B cell (primary cell): Measurements from ENCODE around the gene TRNAU1AP. TPM values are rescaled to one million over a fixed set of nuclear protein-coding genes. Genes with fewer than 3 reads are reported as not detected.
"Not testable (repeated sequence)": the region's sequence is repeated elsewhere in the genome, so short reads cannot be mapped to it uniquely, and the experiment has no call there.

Experiments used
- ATAC-seq: fragments of 200-7000 bp; cut with Tn5 transposase; one replicate; pipeline ENCODE4 v1.10.0; 2021; ENCODE audit warnings: low read depth, mild to moderate bottlenecking, moderate number of reproducible peaks, moderate library complexity
- CTCF ChIA-PET: fragments of 350-600 bp; sonication (Branson Sonifier 250); formaldehyde crosslinking; loops from one replicate; lab custom pipeline; 2021; ENCODE audit warnings: antibody characterized with exemption, inconsistent platforms; lab: Charles Lee
- POLR2A ChIA-PET: fragments of 350-600 bp; sonication (Branson Sonifier 250); formaldehyde crosslinking; loops from one replicate; lab custom pipeline; 2021; ENCODE audit warnings: antibody characterized with exemption; lab: Charles Lee
- DNase-seq: peaks from one replicate; pipeline ENCODE4 v3.0.0; 2013
- H2AFZ ChIP-seq: 2 replicates; pipeline ENCODE4 v1.6.1; 2012; ENCODE audit warnings: mild to moderate bottlenecking, low read depth, low read length; ENCODE audit not compliant: insufficient read depth, poor library complexity, severe bottlenecking
- H3K27ac ChIP-seq, 2 donors: 1 replicate in 1 of 2; 2 replicates in 1 of 2; pipeline ENCODE4 v1.5.1; 2012 to 2013; ENCODE audit warnings: low read length in 2 of 2, mild to moderate bottlenecking in 2 of 2, moderate library complexity in 1 of 2
- H3K27me3 ChIP-seq, 4 experiments: fragments of 200-600 bp in 1 of 4; sonication (generic) in 1 of 4; replicated peaks in 1 of 4; 1 replicate in 2 of 4; 2 replicates in 2 of 4; pipeline versions ENCODE4 v1.6.1 to v1.7.0; 2013 to 2016; ENCODE audit warnings: low read length in 3 of 4, mild to moderate bottlenecking in 2 of 4, mixed read lengths in 1 of 4, moderate library complexity in 1 of 4; ENCODE audit not compliant: insufficient read depth in 4 of 4, control insufficient read depth in 3 of 4; ENCODE audit errors: control extremely low read depth in 1 of 4
- H3K36me3 ChIP-seq, 2 experiments: replicated peaks in 1 of 2; 1 replicate in 1 of 2; 2 replicates in 1 of 2; pipeline versions ENCODE4 v1.6.1 to v1.7.1; 2013; ENCODE audit warnings: low read length in 1 of 2; ENCODE audit not compliant: insufficient read depth in 2 of 2, control insufficient read depth in 1 of 2; ENCODE audit errors: control extremely low read depth in 1 of 2, extremely low read depth in 1 of 2
- H3K4me1 ChIP-seq, 2 donors: fragments of 200-600 bp in 1 of 2; sonication (generic) in 1 of 2; 1 replicate in 1 of 2; 2 replicates in 1 of 2; pipeline versions ENCODE4 v1.5.1 to v1.6.1; 2013 to 2017; ENCODE audit warnings: low read length in 2 of 2; ENCODE audit not compliant: control insufficient read depth in 2 of 2, insufficient read depth in 2 of 2
- H3K4me2 ChIP-seq: replicated peaks from 2 replicates; pipeline ENCODE3; 2012; ENCODE audit warnings: mild to moderate bottlenecking, low read depth, low read length; ENCODE audit not compliant: poor library complexity, severe bottlenecking
- H3K4me3 ChIP-seq, 5 experiments: fragments of 200-600 bp in 1 of 5; sonication (generic) in 1 of 5; 1 replicate in 3 of 5; 2 replicates in 2 of 5; pipeline versions ENCODE4 v1.5.1 to v1.7.0; 2011 to 2016; ENCODE audit warnings: low read length in 4 of 5, mild to moderate bottlenecking in 4 of 5, low read depth in 2 of 5, control low read depth in 1 of 5, moderate library complexity in 1 of 5; ENCODE audit not compliant: insufficient read depth in 1 of 5; ENCODE audit errors: control extremely low read depth in 1 of 5, extremely low read depth in 1 of 5
- H3K79me2 ChIP-seq: fragments of 200-600 bp; sonication (generic); one replicate; pipeline ENCODE4 v1.6.0; 2016; ENCODE audit warnings: low read length; ENCODE audit not compliant: control insufficient read depth, insufficient read depth
- H3K9ac ChIP-seq: fragments of 200-600 bp; sonication (generic); 2 replicates; pipeline ENCODE4 v1.6.1; 2017; ENCODE audit warnings: mild to moderate bottlenecking, low read length, moderate library complexity
- H3K9me3 ChIP-seq, 3 donors: one replicate each; pipeline versions ENCODE4 v1.6.1 to v1.7.1; 2013; ENCODE audit warnings: low read length in 2 of 3; ENCODE audit not compliant: control insufficient read depth in 2 of 3, insufficient read depth in 1 of 3; ENCODE audit errors: control extremely low read depth in 1 of 3
- H4K20me1 ChIP-seq: 2 replicates; pipeline ENCODE4 v1.6.0; 2012; ENCODE audit warnings: mild to moderate bottlenecking, low read length; ENCODE audit not compliant: insufficient read depth, control insufficient read depth, poor library complexity, severe bottlenecking
- H3K27ac Mint-ChIP-seq: one replicate; pipeline ENCODE4 v1.8.0; 2021; ENCODE audit warnings: mixed read lengths
- H3K27me3 Mint-ChIP-seq: one replicate; pipeline ENCODE4 v1.8.0; 2021; ENCODE audit warnings: mixed read lengths
- H3K4me1 Mint-ChIP-seq: one replicate; pipeline ENCODE4 v1.8.0; 2021; ENCODE audit warnings: mixed read lengths
- H3K4me3 Mint-ChIP-seq: one replicate; pipeline ENCODE4 v1.8.0; 2021; ENCODE audit warnings: mixed read lengths
- H3K9me3 Mint-ChIP-seq: one replicate; pipeline ENCODE4 v1.8.0; 2022; ENCODE audit warnings: mixed read lengths; ENCODE audit not compliant: insufficient read depth
- EZH2 ChIP-seq: IDR thresholded peaks from 2 replicates; pipeline ENCODE4 v1.6.1; 2012; ENCODE audit warnings: borderline replicate concordance, low read depth, mild to moderate bottlenecking, moderate library complexity, low read length; ENCODE audit not compliant: insufficient read depth, poor library complexity, severe bottlenecking
- WGBS: methylation state at CpG from one replicate; pipeline ENCODE4 v1.1.5; 2013; ENCODE audit warnings: missing lambda C conversion rate; ENCODE audit not compliant: insufficient coverage; 5-methylcytosine and 5-hydroxymethylcytosine counted together
- intact Hi-C: fragments of 100-400 bp; cut with micrococcal nuclease; formaldehyde crosslinking; loops from one replicate; pipeline ENCODE4 v1.10.0; 2022
- polyA plus RNA-seq: library from polyadenylated mRNA; depleted of rRNA; stranded (reverse); fragments of >200 nt; gene quantifications from 2 replicates; pipeline ENCODE4 v1.2.3, GENCODE V29; 2012
- total RNA-seq, 2 donors: library from RNA; stranded (reverse); fragments of 120-200 nt in 1 of 2; gene quantifications; 1 replicate in 1 of 2; 2 replicates in 1 of 2; pipeline versions ENCODE4 v1.2.3 to v1.2.4, GENCODE V29; 2013 to 2022
- TF ChIP-seq, protein P1 (sequence below): fragments of 200-600 bp; IDR thresholded peaks from one replicate; pipeline ENCODE4 v1.8.0; 2022; ENCODE audit warnings: antibody characterized with exemption, mild to moderate bottlenecking

The TRNAU1AP gene
- total and polyA plus RNA-seq, 2 donors (not counting 1 experiment from before 2014, with no cell fraction given): 39.8 to 45.2 TPM

DNA sequence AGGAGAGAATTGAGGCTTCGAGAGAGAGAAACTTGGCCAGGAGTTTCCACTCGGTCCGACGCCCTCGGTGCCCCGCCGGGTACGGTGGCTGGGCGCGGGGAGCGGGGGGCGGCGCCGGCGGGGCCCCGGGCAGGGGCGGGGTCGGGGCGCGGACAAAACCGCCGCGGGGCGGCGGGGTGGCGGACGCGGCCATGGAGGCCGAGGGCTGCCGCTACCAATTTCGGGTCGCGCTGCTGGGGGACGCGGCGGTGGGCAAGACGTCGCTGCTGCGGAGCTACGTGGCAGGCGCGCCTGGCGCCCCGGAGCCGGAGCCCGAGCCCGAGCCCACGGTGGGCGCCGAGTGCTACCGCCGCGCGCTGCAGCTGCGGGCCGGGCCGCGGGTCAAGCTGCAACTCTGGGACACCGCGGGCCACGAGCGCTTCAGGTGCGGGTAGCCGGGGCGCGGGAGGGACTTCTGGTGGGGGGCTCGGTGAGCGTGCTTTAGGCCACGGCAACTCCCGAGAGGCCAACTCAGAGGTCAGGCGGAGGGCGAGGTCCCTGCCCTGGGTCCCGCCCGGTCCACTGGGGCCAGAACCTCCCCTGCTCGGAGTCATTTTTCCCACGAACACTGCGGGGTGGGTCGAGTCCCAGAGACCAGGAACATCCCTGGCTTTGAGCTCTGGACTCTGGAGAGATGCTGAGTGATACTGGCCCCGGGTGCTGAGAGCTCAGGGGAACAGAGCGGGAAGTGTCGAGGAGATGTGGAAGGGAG is 39.6 kb downstream of the TRNAU1AP start:
- peak overlapping the region; percentile 76 for H2AFZ ChIP-seq
- TF ChIP-seq EZH2: no peak
- TF ChIP-seq, protein P1, sequence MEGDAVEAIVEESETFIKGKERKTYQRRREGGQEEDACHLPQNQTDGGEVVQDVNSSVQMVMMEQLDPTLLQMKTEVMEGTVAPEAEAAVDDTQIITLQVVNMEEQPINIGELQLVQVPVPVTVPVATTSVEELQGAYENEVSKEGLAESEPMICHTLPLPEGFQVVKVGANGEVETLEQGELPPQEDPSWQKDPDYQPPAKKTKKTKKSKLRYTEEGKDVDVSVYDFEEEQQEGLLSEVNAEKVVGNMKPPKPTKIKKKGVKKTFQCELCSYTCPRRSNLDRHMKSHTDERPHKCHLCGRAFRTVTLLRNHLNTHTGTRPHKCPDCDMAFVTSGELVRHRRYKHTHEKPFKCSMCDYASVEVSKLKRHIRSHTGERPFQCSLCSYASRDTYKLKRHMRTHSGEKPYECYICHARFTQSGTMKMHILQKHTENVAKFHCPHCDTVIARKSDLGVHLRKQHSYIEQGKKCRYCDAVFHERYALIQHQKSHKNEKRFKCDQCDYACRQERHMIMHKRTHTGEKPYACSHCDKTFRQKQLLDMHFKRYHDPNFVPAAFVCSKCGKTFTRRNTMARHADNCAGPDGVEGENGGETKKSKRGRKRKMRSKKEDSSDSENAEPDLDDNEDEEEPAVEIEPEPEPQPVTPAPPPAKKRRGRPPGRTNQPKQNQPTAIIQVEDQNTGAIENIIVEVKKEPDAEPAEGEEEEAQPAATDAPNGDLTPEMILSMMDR: no peak
- peaks cover 3% of the 10 kb centered on the region for H3K27me3 Mint-ChIP-seq
- ChIA-PET CTCF (interaction anchor here (1.4 kb wide), 1 partner anchor 144 kb away, joined by 3 read pairs; the partner anchor contains the start of gene YTHDF2), POLR2A (interaction anchor here (0.9 kb wide), 1 partner anchor 11 kb away, joined by 4 read pairs; no protein-coding TSS in a partner anchor)
- H3K36me3 ChIP-seq: no peaks in the 10 kb centered on the region
- DNase-seq (peak; percentile 35), ATAC-seq (peak; percentile 75)
- H4K20me1 ChIP-seq: no peaks in the 10 kb centered on the region
- intact Hi-C loops: no loop called here
- H3K4me3 Mint-ChIP-seq: peak overlapping the region; percentile 91
- H3K9me3 Mint-ChIP-seq: no peaks in the 10 kb centered on the region
- no peaks in the 10 kb centered on the region for H3K9me3 ChIP-seq
- peak overlapping the region; percentile 50 for H3K9ac ChIP-seq
- peaks cover 11% of the 10 kb centered on the region for H3K4me1 Mint-ChIP-seq
- H3K27ac ChIP-seq: no peak overlapping the region
- H3K4me2 ChIP-seq: peak overlapping the region; percentile 85
- no peaks in the 10 kb centered on the region for H3K79me2 ChIP-seq
- H3K4me1 ChIP-seq: peaks cover 4 to 11% of the 10 kb centered on the region in 2 donors
- WGBS: 6% methylated on average over 81 of the region's 81 CpGs
- H3K27me3 ChIP-seq: peaks cover 0 to 9% (median 3%) of the 10 kb centered on the region in 4 experiments
- peak overlapping the region in 4 of 5 experiments; percentile 19 to 63 (median 52) for H3K4me3 ChIP-seq
- H3K27ac Mint-ChIP-seq: no peak overlapping the region

DNA sequence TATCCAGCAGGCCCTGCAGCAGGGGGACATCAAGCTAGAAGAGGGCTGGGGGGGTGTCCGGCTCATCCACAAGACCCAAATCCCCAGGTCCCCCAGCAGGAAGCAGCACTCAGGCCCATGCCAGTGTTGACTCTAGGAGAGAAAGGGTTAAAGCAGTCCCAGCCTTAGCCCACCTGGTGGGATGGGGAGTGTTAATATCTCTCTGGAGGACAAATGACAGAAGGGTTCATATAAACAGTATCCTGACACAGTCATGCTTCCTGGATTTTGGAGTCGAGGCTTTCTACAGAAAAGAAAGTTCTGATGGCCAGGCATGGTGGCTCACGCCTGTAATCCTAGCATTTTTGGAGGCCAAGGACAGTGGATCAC is 41.1 kb downstream of the TRNAU1AP start:
- CTCF ChIA-PET, POLR2A ChIA-PET, ATAC-seq, intact Hi-C loops, H3K27ac ChIP-seq, H3K36me3 ChIP-seq, H3K4me3 ChIP-seq, H2AFZ ChIP-seq, DNase-seq, H3K4me2 ChIP-seq, H3K4me3 Mint-ChIP-seq, H4K20me1 ChIP-seq, H3K9me3 ChIP-seq, H3K79me2 ChIP-seq, H3K27me3 Mint-ChIP-seq, H3K27me3 ChIP-seq, H3K9me3 Mint-ChIP-seq, H3K27ac Mint-ChIP-seq, H3K9ac ChIP-seq: not testable (repeated sequence)
- H3K4me1 ChIP-seq: peaks cover 4 to 11% of the 10 kb centered on the region in 2 donors
- H3K4me1 Mint-ChIP-seq: peaks cover 10% of the 10 kb centered on the region
- WGBS: 94% methylated on average over 2 of the region's 3 CpGs

GRCh38 chr1:28594686-28595411 is 42.0 kb downstream of the TRNAU1AP start:
- H3K36me3 ChIP-seq, ATAC-seq, H3K27me3 ChIP-seq, DNase-seq, intact Hi-C loops, POLR2A ChIA-PET, H3K4me3 ChIP-seq, H3K27ac ChIP-seq, H3K9me3 ChIP-seq, H3K79me2 ChIP-seq, H4K20me1 ChIP-seq, CTCF ChIA-PET, H3K4me2 ChIP-seq, H3K27ac Mint-ChIP-seq, H2AFZ ChIP-seq, H3K9me3 Mint-ChIP-seq, H3K9ac ChIP-seq, H3K27me3 Mint-ChIP-seq: not testable (repeated sequence)
- Mint-ChIP-seq H3K4me3 (peak overlapping the region; percentile 19), H3K4me1 (peaks cover 10% of the 10 kb centered on the region)
- WGBS: 93% methylated on average over 3 of the region's 7 CpGs
- peaks cover 4 to 11% of the 10 kb centered on the region in 2 donors for H3K4me1 ChIP-seq
